Stimulated activated CD8-positive, alpha-beta memory T cell treated with anti-CD3 and anti-CD28 coated beads, Interleukin-4, amount 100 ng/mL, for 48 hours (primary cell): ENCODE measurements around the gene ICA1.
"Not testable (repeated sequence)": the region's sequence is repeated elsewhere in the genome, so short reads cannot be mapped to it uniquely, and the experiment has no call there.

Experiments
- DNase-seq: peaks from one replicate; pipeline ENCODE4 v3.0.0-alpha.2; 2020

ICA1 gene

DNA sequence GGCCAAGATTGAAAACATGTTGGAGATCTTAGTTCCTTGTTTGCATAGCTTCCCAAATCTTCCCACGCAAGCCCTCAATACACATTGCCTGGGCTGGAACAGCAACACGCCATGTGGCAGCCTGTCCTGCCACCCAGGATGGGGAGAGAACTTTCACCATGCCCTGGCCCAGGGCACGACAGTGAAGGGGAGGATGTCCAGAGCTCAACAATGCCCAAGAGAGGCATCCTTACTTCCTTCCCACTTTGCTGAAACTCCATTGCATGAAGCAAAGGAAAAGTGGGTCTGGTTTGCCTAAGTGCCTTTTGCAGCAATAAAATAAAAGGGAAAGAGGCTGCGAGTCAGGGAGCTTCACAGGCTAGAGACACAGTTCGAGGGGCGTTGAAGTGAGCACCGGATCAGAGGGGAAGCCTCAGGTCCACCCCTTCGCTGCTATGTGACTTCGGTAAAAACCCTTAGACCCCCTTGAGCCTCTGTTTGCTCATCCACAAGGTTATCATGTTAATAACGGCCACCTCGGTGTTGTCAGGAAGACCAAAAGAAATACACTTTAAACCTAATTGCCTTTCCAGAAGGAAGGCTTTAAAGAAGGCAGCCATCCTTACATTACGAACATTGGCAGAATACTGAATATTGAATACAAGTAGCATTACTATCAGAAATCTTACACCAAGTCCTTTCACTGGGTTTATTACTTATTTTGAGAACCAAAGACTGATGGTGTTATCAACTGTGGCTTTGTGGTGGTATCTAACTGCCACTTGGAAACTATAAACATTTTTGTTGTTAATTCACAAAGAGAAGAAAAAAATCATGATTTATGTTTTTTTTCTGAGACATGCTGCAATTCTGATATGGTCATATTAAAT lies 133.3 kb downstream of the ICA1 start:
- DNase-seq: no peak

DNA sequence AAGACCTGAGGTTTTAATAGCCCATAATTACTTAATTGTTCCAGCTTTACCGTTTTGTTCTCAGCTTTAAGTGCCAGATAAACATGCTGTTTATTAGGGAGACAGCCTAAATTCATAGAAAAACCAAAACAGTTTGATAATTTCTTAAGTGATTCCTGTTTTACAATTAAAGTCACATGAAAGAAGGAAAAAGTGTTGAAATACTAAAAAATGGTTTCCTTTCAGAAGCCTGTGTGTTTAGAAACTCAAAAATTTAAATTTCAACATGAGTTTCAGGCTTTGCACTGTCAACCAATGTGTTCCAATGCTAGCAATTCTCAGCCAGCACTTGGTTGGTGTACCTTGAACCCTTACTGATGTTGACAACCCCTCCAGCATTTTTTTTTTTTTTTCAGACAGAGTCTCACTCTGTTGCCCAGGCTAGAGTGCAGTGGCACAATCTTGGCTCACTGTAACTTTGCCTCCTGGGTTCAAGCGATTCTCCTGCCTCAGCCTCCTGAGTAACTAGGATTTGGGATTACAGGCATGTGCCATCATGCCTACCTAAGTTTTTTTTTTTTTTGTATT lies 135.3 kb downstream of the ICA1 start:
- no peak for DNase-seq

DNA sequence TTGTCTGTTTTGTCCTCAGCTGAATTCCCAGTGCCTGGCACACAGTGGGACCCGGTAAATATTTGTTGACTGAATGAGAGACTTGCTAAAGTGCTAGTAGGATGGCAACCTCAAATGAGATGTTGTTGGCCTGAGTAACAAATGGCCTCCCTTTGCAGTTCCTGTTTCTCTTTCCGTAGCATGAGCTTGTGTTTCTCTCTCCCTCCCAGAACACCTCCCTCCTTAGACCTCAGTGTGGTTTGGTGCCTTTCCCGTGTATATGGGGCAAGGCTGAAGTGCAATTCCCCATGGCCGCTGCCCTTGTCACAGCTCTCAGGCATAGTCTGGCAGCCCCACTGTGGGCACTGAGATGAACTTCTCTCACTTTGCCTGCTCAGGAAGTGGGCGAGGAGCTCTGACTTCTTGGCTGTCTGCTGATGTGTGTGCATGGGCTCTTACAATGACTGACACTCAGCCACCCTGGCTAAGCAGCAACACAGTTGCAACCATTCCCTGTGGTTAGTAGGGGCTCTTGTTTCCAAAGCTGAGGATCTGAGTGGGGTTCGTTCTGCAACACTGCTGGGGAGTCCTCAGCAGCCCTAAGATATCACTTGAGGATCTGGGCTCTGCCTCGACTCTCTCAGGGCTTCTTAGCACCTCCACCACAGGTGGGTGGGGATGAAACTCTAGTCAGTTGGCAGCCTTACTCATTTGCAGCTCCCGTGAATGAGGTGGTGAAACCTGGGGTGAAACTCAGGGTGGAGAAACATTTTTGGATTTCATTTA lies 136.1 kb downstream of the ICA1 start:
- peak; percentile 82 for DNase-seq

DNA sequence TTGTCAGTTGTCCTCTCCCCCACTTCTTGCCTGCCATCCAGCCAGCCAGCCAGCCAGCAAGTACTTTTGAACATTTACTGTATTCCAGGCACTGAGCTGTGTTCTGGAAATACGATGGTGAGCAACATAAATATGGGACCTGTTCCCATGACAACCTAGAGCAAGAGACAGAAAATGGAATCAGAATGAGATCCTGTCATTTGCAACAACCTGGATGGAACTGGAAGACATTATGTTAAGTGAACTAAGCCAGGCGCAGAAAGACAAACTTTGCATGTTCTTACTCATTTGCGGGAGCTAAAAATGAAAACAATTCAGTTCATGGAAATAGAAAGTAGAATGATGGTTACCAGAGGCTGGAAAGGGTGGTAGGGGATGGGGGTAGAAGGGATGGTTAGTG lies 140.7 kb downstream of the ICA1 start:
- no peak for DNase-seq

DNA sequence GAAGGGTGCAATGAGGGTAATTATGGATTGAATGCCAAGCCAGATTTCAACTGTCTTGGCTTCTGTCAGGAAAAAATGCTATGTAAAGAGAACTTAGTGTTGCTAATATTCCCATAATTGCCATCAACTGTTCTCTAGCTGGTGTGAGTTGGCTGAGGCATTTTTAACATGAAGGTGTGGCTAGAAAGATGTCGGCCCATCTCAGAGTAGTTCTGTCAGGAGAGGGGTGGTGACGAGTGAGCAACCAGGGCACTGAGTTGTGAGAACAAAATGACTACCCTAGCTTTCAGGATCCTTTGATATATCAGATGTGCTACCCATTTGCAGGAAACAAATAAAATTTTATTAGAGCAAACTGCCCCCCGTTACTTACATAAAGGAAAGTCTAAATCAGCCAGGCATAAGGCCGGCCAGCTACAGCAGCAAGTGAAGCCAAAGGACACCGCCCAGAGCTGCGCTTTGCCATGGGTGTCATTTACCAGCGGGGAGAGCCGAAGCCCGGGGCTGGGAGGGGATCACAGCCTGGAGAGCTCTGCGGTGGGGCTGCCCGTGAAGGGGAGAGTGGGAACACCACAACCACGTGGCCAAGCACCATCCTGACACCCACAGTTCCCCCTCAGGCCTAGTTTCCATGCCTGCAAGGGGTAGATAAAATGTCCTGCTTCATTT lies 141.4 kb downstream of the ICA1 start:
- DNase-seq: no peak

DNA sequence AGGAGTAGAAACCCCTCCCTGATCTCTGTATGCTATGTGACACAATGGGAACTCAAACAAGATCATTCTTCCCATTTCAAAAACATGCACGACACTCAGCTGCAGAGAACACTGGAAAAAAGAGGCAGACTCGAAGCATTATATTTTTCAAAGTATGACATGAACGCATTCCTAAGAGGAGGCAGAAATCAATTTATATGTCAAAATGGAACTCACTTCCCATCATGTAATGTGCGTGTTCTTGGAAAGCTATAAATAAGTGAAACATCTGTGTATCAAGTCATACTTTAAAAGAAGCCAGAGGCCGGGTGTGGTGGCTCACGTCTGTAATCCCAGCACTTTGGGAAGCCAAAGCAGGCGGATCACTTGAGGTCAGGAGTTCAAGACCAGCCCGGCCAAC lies 142.7 kb downstream of the ICA1 start:
- DNase-seq: no peak

DNA sequence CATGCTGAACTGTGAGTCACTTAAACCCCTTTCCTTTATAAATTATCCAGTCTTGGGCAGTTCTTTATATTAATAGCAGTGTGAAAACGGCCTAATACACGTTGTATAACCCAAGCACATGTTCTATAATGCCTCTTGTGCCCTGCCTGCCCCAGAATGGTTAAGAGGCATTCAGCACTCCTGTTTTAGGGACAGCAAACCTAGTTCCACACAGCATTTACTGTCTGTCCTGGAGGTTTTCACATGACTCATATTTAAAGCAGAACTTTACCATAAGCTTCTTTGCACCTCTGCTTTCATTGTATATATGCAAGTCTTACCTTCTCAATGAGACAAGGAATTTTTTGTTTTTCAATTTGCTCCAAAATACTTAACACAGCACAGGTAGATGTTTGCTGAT lies 144.8 kb downstream of the ICA1 start:
- no peak for DNase-seq

DNA sequence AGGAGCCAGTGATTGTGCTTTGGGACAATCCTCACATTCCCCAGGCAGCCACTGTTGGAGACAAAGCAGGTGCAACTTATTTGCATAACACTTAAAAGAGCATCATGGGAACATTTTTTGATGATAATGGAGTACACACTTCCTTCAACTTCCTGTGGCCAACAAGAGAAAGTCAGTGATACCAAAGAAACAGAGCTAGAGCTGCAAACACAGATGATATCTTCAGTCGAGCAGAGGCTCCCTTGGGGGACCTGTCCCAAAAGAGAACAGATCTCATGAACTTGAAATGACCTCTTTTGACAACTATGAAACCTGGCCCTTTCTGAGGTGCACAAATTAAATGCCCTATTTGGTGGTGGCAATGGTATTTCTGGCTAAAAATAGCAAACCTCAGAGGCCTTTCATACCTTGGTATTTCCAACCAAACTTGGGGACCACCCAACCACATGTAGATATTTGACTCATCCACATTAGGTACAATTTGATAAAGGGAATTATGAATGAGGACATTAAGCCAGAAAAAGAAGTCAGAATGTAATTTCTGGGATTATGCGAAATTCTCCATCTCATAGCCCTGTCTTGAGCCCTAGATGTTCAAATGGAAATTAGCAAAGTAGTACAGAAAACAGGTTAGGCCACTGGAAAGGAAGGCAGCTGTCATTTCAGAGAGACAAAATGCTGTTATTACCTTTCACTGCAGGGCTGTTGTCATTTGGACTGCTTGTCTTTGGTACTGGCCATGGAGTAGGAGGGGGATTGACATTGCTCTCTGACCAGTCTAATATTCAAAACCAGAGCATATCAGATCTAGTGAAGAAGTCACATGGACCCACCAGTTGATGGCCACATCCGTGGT lies 146.2 kb downstream of the ICA1 start:
- DNase-seq: no peak

DNA sequence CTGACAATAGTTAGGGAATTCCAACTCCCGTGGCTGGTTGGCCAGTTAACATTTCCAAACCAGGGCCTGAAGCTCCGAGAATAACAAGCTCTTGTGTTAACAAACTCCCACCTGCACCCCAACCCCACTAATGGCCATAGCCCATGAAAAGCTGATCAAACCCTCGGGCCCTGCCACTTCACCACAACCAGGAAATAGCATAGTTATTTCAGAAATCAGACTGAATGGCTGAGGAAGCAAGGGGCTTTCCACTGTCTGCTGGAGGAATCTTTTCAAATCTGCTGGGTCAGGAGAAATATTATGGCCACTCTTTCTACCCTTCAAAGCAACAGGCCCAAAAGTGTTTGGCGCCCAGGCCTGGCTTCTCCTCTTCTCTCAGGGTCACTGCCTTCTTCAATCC lies 147.8 kb downstream of the ICA1 start:
- no peak for DNase-seq

DNA sequence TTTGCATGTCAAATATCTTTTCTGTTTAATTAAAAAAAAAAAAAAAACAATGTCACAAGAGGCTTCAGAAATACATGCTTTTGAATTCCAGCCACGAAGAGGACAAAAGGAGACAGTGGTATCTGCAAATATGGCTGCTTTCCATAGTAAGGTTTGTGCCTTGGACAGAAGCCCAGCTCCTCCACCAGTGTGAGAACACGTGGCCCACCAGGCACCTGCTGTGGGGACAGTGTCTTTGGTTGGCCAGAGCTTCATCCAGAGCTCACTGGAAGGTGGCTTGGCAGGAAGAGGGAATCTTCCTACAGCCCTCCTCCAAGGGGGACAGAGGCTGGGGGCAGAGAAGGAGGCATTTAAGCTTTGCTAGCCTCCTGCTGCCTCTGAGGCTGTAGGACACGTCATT lies 148.8 kb downstream of the ICA1 start:
- no peak for DNase-seq

DNA sequence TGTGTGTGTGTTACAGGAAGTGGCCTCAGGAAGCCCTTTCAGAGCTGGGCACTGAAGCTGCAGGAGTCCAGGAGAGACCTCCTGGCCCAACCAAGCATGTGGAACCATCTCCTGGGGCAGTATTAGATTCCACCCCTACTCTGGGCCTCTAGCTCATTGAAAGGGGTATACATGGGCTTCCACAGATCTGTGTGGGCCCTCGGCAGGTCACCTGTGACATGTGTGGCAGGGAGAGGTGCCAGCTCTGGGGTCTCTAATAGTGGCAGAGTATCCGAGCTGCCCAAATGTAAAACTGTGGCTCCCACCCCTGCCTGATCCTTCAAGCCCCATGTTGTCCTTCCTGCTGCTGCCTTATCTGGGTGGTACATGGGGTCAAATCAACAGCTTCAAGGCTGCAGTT lies 149.3 kb downstream of the ICA1 start:
- DNase-seq: no peak

DNA sequence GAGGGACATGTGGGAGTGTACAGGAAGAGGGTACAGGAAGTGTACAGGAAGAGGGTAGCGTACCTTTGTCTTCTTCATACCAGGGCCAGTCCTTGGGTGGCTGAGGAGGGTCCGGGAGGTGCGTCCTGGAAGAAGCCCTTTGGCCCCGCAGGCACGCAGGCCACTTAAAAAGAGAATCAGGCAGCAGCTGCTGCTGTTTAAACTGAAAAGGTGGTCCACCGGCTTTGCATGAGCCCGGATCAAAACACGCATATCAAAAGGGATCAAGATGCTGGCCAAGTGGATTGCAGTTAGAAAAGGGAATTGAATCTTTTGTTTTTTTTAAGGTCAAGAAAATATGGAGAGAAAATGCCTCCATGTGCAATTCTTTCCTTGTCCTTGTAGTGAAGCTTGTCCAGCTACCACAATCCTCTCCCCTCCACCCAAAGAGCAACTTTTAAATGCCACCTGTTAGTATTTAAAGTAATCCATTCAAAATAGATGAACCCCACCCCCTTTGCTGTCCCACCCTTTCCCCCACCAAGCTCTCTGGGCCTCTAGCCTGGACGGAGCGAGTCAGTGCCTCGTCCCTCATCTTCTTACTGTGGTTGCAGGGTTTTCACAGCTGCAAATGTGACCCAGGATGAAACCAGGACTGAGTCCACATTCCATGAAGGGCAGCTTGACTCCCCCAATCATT lies 150.5 kb downstream of the ICA1 start:
- DNase-seq: no peak

DNA sequence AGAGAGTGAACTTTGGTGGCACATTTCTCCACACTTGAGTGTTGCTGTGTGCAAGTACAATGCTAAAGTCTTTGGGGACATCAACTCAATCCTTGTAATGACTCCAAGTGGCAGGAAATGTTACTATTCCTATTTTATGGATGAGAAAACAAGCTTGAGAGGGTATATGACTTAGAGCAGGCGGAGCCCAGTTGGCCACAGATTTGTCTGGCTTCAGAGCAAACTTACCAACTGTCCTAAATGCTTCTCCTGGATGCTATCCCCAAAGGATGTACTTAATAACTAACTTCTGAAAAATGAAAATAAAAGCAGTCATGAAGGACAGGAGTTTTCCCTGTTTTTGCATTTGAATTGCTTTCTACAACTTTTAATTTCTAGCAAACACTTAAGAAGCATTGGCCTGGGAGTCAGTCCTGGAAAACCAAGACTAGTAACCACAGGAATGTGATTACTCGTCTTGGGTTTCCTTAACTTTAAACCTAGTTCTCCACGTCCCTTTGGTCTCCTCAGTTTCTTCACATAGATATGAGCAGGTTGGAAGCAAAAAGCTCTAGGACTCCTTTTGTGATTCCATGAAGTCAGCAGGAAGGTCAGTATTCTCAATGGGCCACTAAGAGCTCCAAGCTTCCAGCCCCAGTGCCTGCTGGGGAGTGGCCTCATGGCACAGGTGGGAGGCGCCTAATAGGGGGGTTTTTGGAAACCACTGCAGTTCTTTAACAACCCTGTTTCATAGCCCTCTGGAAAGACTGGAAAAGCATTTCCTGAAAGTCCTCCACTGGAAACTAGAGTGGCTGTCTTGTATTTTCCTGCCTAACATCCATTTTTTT lies 152.6 kb downstream of the ICA1 start:
- no peak for DNase-seq

DNA sequence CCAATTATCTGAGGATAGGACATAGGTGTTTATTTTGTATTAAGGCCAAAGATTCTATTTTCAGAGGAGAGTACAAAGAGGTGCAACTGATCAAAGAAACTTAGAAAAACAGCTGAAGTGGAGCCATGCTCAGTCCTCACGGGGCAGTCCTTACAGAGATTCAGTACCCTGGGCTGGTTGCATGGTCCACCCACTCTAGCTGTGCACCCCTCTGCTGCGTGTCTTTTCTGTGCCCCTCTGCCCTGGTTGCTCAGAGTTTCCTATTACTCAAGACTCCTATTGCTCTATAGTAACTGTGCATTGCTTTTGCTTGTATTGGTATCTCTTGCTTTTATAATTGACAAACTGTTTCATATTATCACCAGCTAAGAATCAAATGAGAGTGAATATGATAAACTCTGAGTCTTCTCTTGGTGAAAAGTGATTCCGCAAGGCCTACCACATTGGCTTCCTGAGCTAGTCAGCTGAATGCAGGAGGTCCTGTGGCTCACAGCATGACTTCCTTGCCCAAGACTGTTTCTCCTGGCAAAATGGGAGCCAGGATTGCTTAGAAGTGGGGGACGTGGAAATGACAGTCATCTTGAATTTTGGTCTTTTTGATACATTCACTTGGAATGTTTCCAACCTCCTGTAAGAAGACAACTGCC lies 156.4 kb downstream of the ICA1 start:
- no peak for DNase-seq

DNA sequence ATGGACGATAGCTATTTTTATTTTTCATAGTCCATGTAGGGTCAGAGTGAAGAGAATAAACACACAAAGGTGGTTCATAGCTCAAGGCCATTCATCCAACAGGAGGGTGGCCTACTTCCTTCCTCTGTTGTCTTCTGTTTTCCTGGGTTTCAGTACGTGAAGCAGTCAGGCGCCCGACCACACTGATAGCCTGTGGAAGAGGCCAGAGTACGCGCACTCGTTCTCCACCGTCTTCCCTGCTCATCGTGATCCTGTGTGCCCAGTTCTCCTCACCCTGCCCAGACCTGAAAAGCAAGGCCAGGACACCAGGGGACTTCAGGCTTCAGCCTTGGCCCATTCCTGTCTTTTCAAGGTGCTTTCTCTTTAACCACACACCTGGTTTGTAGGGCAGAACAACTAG lies 158.7 kb downstream of the ICA1 start:
- no peak for DNase-seq

DNA sequence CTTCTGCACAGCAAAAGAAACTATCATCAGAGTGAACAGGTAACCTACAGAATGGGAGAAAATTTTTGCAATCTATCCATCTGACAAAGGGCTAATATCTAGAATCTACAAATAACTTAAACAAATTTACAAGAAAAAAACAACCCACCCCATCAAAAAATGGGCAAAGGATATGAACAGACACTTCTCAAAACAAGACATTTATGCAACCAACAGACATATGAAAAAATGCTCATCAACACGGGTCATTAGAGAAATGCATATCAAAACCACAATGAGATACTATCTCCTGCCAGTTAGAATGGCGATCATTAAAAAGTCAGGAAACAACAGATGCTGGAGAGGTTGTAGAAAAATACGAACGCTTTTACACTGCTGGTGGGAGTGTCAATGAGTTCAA lies 160.7 kb downstream of the ICA1 start:
- not testable (repeated sequence) for DNase-seq

DNA sequence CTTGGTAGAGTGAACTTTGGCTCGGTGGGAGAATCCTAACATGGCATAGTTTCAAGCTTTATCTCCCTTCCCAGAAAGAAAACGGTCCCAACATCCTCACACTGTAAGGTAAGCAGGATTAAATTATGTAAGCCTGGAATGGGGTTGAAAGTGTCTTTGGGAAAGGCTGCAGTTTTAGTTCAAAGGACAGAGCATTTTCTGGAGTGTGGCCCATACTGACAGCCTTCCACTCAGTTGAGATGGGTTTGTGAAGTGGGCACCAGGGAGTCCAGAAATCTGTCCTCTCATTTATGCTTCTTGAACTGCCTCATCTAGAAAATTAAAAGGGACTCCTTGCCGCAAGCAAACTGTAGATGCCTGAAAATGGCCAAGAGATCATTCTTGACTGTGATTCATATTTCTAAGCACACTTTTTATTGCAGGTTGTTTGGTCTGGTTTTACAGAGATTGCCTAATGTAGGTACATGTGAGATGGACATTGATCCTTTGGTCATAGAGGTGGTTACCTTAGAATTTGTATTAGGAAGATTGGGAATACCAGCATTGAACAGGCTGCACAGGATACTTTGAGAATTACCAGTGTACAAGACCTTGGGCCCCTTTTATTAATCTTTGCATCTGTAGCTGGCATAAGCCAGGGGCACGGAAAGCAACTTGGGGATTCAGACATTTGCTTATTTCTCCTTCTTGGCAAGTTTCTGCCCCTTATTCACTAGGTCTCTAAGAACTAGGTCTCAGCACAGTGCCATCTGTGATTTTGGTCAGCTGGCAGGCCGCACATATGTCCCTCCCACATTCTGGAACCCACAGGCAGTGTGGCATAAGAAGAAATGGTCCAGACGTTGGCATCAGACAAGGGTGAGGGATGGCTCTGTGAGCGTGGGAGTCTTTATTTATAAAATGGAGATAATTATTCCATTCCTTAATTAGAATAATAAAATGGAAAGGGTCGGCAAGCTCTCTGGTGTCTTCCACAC lies 167.5 kb downstream of the ICA1 start:
- DNase-seq: no peak

DNA sequence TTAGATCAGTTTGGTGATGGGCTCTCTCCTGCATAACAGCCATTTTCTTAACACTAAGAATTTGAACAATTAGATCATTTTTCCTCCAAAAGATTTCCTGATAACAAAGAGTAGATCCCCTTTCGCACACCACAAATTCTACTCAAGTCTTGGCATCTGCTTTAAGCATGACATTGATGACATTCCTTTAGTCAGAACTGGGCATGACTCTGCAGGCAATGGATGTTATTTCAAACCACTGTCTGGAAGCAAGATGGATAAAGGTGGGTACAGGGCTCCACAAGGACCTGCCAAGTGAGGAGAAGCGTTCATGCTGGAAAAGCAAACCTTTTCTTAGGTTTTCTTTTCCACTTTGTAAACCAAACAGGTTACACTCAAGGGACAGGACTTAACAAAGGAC lies 169.8 kb downstream of the ICA1 start:
- DNase-seq: no peak
